ENCODE results near the gene PDZD7.

DNA sequence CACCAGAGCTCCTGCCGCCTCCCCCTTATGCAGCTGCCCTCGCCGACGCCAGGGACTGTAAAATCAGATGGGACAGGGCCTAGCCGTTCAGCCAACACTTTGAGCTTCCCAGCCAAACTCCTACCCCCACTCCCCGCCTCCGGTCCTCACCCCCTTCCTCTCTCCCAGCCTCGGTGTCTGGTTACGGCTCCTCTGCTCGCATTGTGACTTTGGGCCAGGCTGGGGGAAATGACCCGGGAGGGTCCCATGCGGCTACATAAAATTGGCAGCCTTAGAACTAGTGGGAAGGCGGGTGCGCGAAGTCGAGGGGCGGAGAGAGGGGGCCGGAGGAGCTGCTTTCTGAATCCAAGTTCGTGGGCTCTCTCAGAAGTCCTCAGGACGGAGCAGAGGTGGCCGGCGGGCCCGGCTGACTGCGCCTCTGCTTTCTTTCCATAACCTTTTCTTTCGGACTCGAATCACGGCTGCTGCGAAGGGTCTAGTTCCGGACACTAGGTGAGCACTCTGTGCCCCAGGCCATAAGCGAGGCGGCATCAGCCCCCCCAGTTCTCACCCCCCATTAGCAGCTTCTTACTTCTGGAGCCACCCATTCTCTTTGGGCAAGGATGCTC is 30.8 kb upstream of the PDZD7 start, which contains the start of gene KAZALD1:
- TF ChIP-seq, protein P1, sequence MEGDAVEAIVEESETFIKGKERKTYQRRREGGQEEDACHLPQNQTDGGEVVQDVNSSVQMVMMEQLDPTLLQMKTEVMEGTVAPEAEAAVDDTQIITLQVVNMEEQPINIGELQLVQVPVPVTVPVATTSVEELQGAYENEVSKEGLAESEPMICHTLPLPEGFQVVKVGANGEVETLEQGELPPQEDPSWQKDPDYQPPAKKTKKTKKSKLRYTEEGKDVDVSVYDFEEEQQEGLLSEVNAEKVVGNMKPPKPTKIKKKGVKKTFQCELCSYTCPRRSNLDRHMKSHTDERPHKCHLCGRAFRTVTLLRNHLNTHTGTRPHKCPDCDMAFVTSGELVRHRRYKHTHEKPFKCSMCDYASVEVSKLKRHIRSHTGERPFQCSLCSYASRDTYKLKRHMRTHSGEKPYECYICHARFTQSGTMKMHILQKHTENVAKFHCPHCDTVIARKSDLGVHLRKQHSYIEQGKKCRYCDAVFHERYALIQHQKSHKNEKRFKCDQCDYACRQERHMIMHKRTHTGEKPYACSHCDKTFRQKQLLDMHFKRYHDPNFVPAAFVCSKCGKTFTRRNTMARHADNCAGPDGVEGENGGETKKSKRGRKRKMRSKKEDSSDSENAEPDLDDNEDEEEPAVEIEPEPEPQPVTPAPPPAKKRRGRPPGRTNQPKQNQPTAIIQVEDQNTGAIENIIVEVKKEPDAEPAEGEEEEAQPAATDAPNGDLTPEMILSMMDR (IDR thresholded peaks at IDR 0.05; ENCODE audit: low read depth, low read length, poor library complexity, severe bottlenecking), result no peak
- no peak for TF ChIP-seq EZH2phosphoT487 (IDR thresholded peaks at IDR 0.05; ENCODE audit: borderline replicate concordance, low read length)
